ENCODE results near the gene PRR7.

Gene PRR7

DNA sequence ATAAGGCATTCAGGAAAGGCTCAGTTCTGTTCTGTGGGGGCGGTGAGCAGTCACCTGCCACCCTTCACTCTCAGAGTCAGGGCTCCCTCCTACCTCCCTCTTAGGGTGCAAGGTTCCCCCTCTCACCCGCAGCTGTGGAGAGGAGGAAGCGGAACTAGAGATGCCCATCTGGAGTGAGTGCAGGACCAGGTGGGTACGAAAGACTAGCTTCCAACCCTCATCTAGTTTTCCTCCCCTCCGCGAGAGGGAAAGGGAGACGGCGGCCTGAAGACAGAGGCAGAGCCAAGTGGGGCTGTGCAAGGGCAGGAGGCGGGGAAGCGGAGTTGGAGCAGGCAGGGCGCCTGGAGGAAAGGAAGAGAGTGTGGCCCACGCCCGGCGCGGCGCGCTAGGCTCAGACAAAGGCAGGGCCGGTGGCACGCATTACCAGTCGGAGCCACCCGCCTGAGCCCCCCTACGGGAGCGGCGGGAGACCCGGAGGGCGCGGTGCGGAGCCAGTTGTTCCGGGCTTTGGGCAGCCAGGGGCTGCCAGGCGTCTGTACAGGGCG lies 7.3 kb downstream of the PRR7 start:
- DNase-seq, result no peak

- peak; percentile 90 for DNase-seq
Observed at GRCh38 chr5:177454397-177455035, 7.9 kb downstream of the PRR7 start.

DNA sequence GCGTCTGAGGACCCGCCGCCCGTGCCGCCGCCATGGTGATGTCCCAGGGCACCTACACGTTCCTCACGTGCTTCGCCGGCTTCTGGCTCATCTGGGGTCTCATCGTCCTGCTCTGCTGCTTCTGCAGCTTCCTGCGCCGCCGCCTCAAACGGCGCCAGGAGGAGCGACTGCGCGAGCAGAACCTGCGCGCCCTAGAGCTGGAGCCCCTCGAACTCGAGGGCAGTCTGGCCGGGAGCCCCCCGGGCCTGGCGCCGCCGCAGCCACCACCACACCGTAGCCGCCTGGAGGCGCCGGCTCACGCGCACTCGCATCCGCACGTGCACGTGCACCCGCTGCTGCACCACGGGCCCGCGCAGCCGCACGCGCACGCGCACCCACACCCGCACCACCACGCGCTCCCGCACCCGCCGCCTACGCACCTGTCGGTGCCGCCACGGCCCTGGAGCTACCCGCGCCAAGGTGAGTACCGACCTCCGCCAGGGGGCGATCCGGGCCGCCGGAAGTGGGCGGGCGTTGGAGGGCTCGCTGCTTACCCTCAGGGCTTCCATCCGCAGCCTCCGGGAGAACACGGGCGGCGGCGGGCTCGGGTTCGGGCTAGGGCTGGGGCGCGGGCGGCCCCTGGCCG lies 8.5 kb downstream of the PRR7 start:
- peak; percentile 94 for DNase-seq

DNA sequence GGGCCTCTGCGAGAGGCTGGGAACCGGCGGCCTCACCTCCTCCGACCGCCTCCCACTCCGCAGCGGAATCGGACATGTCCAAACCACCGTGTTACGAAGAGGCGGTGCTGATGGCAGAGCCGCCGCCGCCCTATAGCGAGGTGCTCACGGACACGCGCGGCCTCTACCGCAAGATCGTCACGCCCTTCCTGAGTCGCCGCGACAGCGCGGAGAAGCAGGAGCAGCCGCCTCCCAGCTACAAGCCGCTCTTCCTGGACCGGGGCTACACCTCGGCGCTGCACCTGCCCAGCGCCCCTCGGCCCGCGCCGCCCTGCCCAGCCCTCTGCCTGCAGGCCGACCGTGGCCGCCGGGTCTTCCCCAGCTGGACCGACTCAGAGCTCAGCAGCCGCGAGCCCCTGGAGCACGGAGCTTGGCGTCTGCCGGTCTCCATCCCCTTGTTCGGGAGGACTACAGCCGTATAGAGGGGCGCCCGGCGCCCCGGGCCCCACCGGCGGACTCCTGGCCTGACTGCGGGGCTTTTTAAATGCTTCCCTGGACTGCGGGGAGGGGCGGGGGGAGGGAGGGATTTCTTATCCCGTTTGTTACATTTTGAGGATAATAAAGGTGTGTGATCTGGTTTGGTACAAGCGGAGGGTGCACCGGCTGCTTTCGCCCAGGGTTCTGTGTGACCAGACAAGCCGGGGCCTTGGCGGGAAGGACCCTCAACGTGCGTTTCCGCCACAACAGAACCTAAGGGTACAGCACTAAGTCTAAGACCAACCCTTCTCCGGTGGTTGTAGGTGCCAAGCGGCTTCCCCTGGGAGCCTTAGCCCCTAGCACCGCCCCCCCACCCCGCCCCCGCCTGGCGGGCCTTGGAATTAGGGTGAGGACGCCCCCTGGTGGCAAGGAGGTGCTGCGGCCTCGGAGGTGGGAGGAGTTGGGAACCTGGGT lies 9.3 kb downstream of the PRR7 start:
- peak; percentile 81 for DNase-seq

GRCh38 chr5:177456591-177456964 lies 10.0 kb downstream of the PRR7 start:
- DNase-seq, result no peak

GRCh38 chr5:177456976-177457851 lies 10.6 kb downstream of the PRR7 start:
- DNase-seq, result peak; percentile 54

DNA sequence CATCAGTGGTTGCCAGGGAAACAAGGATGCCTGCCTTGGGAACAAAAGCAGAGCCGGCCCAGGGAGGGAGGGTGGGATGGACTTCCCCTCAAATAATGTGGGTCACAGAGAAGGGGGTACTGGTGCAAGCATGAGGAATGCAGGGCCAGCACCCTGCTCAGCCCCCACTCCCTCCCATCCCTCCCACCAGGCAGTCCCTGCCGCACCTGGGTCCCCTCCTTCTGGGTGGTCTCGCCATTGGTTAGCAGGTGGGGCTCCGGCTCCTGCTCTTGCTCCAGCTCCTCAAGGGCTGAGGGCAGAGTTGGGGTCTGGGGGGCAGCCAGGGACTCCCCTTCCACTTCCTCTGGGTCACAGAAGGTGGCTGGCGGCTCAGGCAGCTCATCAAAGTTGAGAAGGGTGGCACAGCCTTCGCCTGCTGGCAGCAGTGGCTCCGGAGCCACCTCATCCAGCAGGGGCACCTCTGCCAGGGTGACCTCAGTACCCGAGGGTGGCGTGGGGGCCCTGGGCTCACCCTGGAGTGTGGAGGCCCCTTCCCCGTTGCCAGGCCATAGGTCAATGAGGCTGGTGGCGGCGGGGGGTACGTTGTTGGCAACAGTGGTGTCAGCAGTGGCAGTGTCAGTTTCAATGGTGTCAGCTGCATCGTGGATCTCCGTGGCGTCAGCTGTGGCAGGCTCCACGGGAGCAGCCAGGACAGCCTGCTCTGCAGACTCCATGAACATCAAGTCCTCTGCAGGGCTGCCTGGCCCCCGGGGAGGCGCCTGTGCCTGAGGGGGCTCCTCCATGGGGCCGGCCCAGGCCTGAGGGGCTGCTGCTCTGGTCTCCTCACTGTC lies 11.5 kb downstream of the PRR7 start:
- DNase-seq, result no peak

GRCh38 chr5:177458912-177459350 lies 12.3 kb downstream of the PRR7 start:
- no peak for DNase-seq

DNA sequence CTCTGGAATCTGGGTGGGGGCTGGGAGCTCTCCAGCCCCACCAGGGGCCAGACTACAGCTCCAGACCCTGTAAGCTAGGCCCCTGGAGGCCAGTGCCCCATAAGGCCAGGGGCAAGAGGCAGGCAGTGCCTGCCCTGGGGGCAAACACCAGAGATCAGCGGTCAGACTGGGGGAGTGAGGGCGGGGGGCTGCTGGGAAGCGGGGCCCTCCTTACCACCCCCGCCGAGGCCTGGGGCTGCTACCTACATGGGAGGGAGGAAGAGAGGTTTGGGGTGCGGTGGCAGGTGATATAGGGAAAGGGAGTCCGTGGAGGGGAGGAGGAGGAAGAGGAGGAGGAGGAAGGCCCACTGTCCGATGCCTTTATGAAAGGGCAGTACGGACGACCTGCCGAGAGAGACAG lies 12.7 kb downstream of the PRR7 start:
- DNase-seq, result no peak

DNA sequence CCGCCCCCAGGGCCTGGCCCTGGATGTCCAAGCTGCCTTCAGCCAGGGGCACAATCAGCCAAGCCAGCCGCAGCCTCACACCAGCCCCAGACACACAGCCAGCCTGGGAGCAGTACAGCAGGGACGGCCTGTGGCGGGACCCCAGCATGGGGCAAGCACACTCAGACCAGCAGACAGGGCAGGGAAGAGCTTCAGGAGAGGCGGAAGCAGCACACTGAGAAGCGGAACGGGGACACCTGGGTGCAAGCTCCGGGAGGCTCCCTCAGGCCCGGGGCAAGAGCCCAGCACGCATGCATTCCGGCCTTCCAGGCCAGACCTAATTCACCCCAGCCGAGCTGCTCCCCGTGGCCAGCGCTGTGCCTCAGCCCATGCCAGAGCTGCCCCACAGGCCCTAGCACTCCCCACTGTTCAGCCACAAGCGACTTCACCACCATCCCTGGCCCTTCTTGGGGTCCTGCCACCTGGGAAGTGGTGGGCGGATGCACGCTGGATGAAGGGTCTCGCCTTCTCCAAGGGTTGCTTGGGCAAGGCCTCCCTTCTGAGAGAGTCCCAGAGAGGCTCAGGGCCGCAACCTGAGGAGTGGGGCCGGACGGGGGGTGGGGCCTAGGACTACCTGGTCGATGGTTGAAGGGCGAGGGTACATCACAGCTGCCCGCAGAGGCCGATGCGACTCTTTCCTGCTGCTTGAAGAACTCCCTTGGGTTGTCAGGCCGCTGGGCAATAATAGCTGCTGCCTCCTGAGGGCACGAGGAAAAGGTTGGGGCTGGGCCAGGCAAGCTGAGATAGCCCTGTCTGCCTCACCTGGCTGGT lies 13.4 kb downstream of the PRR7 start:
- no peak for DNase-seq

DNA sequence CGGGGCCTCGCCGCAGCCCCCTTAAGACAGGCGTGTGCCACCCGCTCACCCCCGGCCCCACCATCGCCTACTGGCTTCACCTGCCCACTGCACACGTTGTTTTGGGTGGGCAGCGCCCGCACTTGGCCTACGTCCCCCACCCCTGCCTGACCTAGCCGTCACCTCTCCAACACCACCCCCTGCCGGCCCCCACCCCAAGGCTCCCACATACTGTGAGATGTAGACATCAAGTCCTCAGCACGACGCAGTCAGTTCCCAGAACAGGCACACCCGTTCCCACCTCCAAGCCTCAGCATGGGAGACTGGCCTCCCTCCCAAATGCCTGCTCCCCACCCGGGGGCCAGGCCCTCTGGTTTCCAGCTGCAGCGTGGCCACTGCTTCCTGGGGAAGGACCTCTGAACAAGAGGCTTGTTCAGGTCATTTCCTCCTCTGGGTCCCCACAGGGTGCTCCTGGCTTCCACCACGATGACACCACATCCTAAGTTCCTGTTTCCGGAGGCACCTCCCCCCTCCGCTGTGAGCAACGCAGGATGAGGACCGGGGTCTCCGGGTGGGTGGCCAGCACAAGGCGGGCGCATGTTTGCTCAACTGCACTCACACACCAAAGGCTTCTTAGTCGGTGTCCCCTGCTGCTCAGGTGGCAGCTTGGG lies 15.5 kb downstream of the PRR7 start:
- no peak for DNase-seq

DNA sequence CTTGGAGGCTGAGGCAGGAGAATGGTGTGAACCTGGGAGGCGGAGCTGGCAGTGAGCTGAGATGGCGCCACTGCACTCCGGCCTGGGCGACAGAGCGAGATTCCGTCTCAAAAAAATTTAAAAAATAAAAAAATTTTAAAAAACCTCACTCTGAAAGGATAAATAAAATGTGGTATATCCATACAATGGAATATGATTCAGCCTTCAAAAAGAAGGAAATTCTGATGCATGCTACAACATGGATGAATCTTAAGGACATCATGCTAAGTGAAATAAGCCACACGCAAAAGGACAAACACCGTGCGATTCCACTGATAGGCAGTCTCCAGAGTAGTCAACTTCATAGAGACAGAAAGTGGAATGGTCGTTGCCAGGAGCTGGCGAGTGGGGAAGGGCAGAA lies 18.4 kb downstream of the PRR7 start:
- DNase-seq, result no peak

GRCh38 chr5:177466861-177467260 lies 20.2 kb downstream of the PRR7 start:
- DNase-seq, result no peak

DNA sequence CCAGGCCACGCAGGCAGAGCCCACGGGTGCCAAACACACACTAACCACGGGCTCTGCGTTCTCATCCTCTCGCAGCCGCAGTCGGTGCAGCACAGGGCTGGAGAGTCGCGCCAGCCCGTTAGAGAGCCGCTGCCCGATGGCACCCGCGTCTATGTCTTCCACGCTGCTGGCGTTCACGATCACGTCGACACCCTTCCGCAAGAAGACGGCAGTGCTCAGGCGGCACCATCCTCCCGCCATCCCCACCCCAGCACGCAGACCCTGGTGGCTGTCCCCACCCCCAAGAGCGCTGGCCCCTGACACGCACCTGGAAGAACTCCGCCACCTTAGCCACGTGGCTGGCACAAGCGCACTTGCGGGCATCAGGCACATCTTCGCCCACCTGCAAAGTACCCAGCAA lies 20.8 kb downstream of the PRR7 start:
- no peak for DNase-seq

DNA sequence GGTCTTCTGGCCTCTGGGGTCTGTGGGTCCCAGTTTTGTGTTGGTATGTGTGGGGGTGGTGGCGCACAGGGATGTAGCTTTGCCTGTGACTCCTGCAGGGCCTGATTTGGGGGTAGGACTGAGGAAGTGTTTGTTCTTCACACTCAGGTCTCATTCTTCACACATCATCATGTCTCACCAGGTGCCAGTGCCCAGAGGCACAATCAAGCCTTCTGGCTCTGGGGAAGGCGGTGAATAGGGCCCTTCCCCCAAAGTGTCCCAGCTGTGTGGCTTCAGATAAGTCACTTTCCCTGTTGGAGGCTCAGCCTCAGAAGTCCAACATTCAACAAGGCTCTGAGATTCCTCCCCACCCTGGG lies 21.7 kb downstream of the PRR7 start:
- no peak for DNase-seq

DNA sequence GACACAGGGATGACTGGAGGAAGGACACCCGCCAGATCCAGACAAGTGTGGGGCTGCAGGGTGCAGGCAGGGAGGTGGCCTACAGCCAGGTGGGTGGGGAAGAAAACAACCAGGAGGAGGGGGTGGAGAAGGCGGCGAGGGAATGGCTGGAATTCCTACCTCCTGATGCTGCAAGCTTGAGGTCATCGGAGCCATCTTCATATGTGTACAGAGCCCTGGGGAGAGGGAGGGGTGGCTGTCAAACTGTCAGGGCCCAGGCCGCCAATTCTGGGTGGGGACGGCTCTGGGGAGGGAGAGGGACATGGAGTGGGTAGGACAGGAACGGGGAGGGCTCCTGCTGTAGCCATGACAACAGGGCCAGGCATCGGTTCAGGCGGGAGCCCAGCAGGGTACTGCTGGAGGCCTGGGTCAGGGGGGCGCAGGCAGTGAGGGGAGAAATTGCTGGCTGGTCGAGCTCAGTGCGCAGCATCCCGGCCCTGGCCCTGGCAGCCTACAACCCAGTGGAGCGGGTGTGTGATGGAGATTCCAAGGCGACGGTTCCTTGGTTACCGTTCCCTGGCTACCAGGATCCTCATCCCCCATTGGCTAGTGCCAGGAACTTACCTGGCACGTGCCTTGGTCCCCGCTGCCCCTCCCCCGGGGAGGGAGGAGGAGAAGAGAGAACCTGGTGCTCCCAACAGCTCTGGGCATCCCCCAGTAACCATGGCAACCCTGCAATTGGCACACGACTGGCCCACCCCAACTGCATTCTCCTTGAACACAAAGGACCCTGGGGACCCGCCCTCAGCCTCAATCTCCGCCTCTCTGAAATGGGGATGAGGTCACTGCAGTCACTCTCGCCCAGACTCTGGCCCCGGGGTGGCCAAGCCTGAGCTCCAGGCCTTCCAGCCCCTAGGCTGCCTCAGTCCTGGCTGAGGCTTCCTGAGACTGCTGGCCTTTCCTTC lies 22.3 kb downstream of the PRR7 start:
- DNase-seq, result no peak

- DNase-seq, result no peak
Observed at GRCh38 chr5:177469750-177470525, 23.3 kb downstream of the PRR7 start.
